ENCODE data around the gene CAPN12.

Gene CAPN12

GRCh38 chr19:38734176-38734425 lies 10.2 kb downstream of the CAPN12 start:
- Histone ChIP-seq H3K79me2 (ENCODE audit: insufficient read depth, low read length) (no peaks in the 10 kb centered on the region), H2AFZ (ENCODE audit: low read length) (peak overlapping the region; percentile 80), H3F3A (ENCODE audit: low read depth) (no peaks in the 10 kb centered on the region), H3K4me1 (ENCODE audit: insufficient read depth, low read length, poor library complexity, severe bottlenecking) (peaks cover 24% of the 10 kb centered on the region), H3K36me3 (ENCODE audit: insufficient read depth, low read length) (peaks cover 9% of the 10 kb centered on the region; the same call in 1 of the 2 replicates), H3K9me2 (replicated peaks; ENCODE audit: low read depth, low read length) (no peaks in the 10 kb centered on the region), H3K9ac (ENCODE audit: low read depth, low read length, poor library complexity, severe bottlenecking) (peak overlapping the region; percentile 60), H3K27me3 (ENCODE audit: insufficient read depth, low read length, poor library complexity, severe bottlenecking) (no peaks in the 10 kb centered on the region), H3K4me3 (ENCODE audit: low read length, poor library complexity, severe bottlenecking) (peak overlapping the region; percentile 63), H3K4me2 (ENCODE audit: low read depth, low read length, poor library complexity, severe bottlenecking) (peak overlapping the region; percentile 94), H3K9me3 (ENCODE audit: insufficient read depth, low read depth, low read length) (no peaks in the 10 kb centered on the region), H4K20me1 (ENCODE audit: insufficient read depth, low read length, poor library complexity, severe bottlenecking) (peaks cover 3% of the 10 kb centered on the region)
- TF ChIP-seq EZH2phosphoT487 (IDR thresholded peaks at IDR 0.05; ENCODE audit: borderline replicate concordance): no peak
- TF ChIP-seq, protein P1, sequence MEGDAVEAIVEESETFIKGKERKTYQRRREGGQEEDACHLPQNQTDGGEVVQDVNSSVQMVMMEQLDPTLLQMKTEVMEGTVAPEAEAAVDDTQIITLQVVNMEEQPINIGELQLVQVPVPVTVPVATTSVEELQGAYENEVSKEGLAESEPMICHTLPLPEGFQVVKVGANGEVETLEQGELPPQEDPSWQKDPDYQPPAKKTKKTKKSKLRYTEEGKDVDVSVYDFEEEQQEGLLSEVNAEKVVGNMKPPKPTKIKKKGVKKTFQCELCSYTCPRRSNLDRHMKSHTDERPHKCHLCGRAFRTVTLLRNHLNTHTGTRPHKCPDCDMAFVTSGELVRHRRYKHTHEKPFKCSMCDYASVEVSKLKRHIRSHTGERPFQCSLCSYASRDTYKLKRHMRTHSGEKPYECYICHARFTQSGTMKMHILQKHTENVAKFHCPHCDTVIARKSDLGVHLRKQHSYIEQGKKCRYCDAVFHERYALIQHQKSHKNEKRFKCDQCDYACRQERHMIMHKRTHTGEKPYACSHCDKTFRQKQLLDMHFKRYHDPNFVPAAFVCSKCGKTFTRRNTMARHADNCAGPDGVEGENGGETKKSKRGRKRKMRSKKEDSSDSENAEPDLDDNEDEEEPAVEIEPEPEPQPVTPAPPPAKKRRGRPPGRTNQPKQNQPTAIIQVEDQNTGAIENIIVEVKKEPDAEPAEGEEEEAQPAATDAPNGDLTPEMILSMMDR (conservative IDR thresholded peaks at IDR 0.05; ENCODE audit: low read length): no peak

DNA sequence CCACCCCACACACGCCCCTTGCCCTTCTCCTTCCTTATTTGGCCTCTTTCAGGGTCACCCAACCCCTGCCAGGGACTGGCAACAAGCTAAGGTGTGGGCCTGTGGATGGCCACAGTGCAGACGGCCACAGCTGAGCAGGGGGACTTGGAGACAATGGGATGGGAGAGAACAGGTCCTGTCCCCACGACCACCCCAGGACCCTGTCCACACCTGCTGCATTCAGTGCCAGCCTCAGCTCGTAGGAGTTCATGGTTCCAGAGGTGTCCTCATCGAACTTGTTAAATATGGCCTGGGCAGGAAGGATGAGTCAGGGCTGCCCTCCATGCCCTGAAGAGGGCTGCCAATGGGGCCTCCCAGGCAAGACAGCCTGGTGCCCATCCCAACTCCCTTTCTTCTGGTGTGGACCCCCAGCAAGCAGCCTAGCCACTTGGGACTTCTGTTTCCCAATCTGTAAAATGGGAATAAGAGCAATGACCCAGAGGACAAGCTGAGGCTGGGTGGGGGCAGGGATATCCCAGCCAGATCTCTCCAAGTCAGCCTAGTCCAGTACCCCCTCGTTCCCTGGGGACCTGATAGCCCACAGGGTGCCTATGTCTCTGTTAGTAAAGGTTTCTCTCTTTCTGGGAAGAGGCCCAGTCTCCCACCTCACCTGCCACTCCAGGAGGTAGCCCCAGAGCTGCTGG lies 10.6 kb downstream of the CAPN12 start:
- Histone ChIP-seq H3K9me3 (ENCODE audit: insufficient read depth, low read depth, low read length) (no peaks in the 10 kb centered on the region), H3K9ac (ENCODE audit: low read depth, low read length, poor library complexity, severe bottlenecking) (peak overlapping the region; percentile 60), H3K9me2 (replicated peaks; ENCODE audit: low read depth, low read length) (no peaks in the 10 kb centered on the region), H4K20me1 (ENCODE audit: insufficient read depth, low read length, poor library complexity, severe bottlenecking) (peaks cover 3% of the 10 kb centered on the region), H3K4me1 (ENCODE audit: insufficient read depth, low read length, poor library complexity, severe bottlenecking) (peaks cover 24% of the 10 kb centered on the region), H3K79me2 (ENCODE audit: insufficient read depth, low read length) (no peaks in the 10 kb centered on the region), H3F3A (ENCODE audit: low read depth) (no peaks in the 10 kb centered on the region), H3K36me3 (ENCODE audit: insufficient read depth, low read length) (peaks cover 14% of the 10 kb centered on the region; the same call in 1 of the 2 replicates), H2AFZ (ENCODE audit: low read length) (no peak overlapping the region), H3K4me3 (ENCODE audit: low read length, poor library complexity, severe bottlenecking) (peak overlapping the region; percentile 63), H3K27me3 (ENCODE audit: insufficient read depth, low read length, poor library complexity, severe bottlenecking) (no peaks in the 10 kb centered on the region), H3K4me2 (ENCODE audit: low read depth, low read length, poor library complexity, severe bottlenecking) (peak overlapping the region; percentile 94)
- TF ChIP-seq, protein P1 (conservative IDR thresholded peaks at IDR 0.05; ENCODE audit: low read length): no peak
- TF ChIP-seq EZH2phosphoT487 (IDR thresholded peaks at IDR 0.05; ENCODE audit: borderline replicate concordance): no peak

DNA sequence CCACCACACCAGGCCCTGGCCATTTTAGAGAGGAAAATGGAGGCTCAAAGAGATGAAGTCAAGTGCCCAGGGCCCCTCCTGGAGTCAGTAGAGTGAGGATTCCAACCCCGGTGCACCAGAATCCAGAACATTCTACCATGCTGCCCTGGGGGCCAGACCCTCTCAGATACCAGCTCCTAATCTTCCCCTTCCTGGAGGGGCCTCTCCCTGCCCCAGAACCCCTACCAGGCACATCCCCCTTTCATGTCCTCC lies 11.1 kb downstream of the CAPN12 start:
- H3K4me1 ChIP-seq (ENCODE audit: insufficient read depth, low read length, poor library complexity, severe bottlenecking): peaks cover 24% of the 10 kb centered on the region
- H3K79me2 ChIP-seq (ENCODE audit: insufficient read depth, low read length): no peaks in the 10 kb centered on the region
- no peak overlapping the region for H2AFZ ChIP-seq (ENCODE audit: low read length)
- H3K4me3 ChIP-seq (ENCODE audit: low read length, poor library complexity, severe bottlenecking): no peak overlapping the region
- H3K9me3 ChIP-seq (ENCODE audit: insufficient read depth, low read depth, low read length): no peaks in the 10 kb centered on the region
- TF ChIP-seq, protein P1 (conservative IDR thresholded peaks at IDR 0.05; ENCODE audit: low read length): no peak
- TF ChIP-seq EZH2phosphoT487 (IDR thresholded peaks at IDR 0.05; ENCODE audit: borderline replicate concordance): no peak
- H3K36me3 ChIP-seq (ENCODE audit: insufficient read depth, low read length): peaks cover 17% of the 10 kb centered on the region; the same call in 1 of the 2 replicates
- no peaks in the 10 kb centered on the region for H3F3A ChIP-seq (ENCODE audit: low read depth)
- H3K27me3 ChIP-seq (ENCODE audit: insufficient read depth, low read length, poor library complexity, severe bottlenecking): no peaks in the 10 kb centered on the region
- peak overlapping the region; percentile 60 for H3K9ac ChIP-seq (ENCODE audit: low read depth, low read length, poor library complexity, severe bottlenecking)
- H4K20me1 ChIP-seq (ENCODE audit: insufficient read depth, low read length, poor library complexity, severe bottlenecking): peaks cover 3% of the 10 kb centered on the region
- H3K9me2 ChIP-seq (replicated peaks; ENCODE audit: low read depth, low read length): no peaks in the 10 kb centered on the region
- H3K4me2 ChIP-seq (ENCODE audit: low read depth, low read length, poor library complexity, severe bottlenecking): peak overlapping the region; percentile 94
